ENCODE measurements around the gene PHLPP1.

- TF ChIP-seq CTCF (conservative IDR thresholded peaks at IDR 0.05; ENCODE audit: low read depth, low read length) (no peak), EZH2 (IDR thresholded peaks at IDR 0.05; ENCODE audit: borderline replicate concordance, low read depth, low read length, poor library complexity, severe bottlenecking) (no peak)
Observed at GRCh38 chr18:62974388-62974787, 259.0 kb downstream of the PHLPP1 start.
